Measurements from ENCODE around the gene MAP1S.
A peak's percentile ranks its signal among the peaks of the same experiment; 100 is the strongest.

The MAP1S gene

GRCh38 chr19:17718947-17719711 lies at the start of gene MAP1S:
TSS of gene MAP1S (plus strand) at chr19:17719480. CDS start at chr19:17719503, 23 bp downstream.
- DNase-seq (ENCODE audit: low read depth in 2 of 2) = peak; percentile 28 to 32

GRCh38 chr19:17671906-17672305 lies 47.4 kb upstream of the MAP1S start:
- DNase-seq (ENCODE audit: low read depth in 2 of 2) = no peak

- no peak for DNase-seq (ENCODE audit: low read depth in 2 of 2)
Measured at GRCh38 chr19:17673937-17674799, 45.1 kb upstream of the MAP1S start.

- no peak for DNase-seq (ENCODE audit: low read depth in 2 of 2)
Measured at GRCh38 chr19:17676295-17676694, 43.0 kb upstream of the MAP1S start.

GRCh38 chr19:17677002-17677401 lies 42.3 kb upstream of the MAP1S start:
- DNase-seq (ENCODE audit: low read depth in 2 of 2) = no peak

GRCh38 chr19:17678836-17679235 lies 40.4 kb upstream of the MAP1S start:
- DNase-seq (ENCODE audit: low read depth in 2 of 2) = no peak

GRCh38 chr19:17679526-17680229 lies 39.6 kb upstream of the MAP1S start:
- no peak for DNase-seq (ENCODE audit: low read depth in 2 of 2)

GRCh38 chr19:17680230-17680722 lies 39.0 kb upstream of the MAP1S start:
- DNase-seq (ENCODE audit: low read depth in 2 of 2) = peak; percentile 33 to 45

GRCh38 chr19:17681505-17682125 lies 37.7 kb upstream of the MAP1S start:
- no peak for DNase-seq (ENCODE audit: low read depth in 2 of 2)

GRCh38 chr19:17682273-17682672 lies 37.0 kb upstream of the MAP1S start:
- no peak for DNase-seq (ENCODE audit: low read depth in 2 of 2)

GRCh38 chr19:17683078-17683477 lies 36.2 kb upstream of the MAP1S start:
- DNase-seq (ENCODE audit: low read depth in 2 of 2) = no peak

- DNase-seq (ENCODE audit: low read depth in 2 of 2) = no peak
Measured at GRCh38 chr19:17684256-17684655, 35.0 kb upstream of the MAP1S start.

GRCh38 chr19:17685451-17686022 lies 33.7 kb upstream of the MAP1S start:
- DNase-seq (ENCODE audit: low read depth in 2 of 2) = no peak

GRCh38 chr19:17686023-17686521 lies 33.2 kb upstream of the MAP1S start:
- DNase-seq (ENCODE audit: low read depth in 2 of 2) = no peak

- DNase-seq (ENCODE audit: low read depth in 2 of 2) = no peak
Measured at GRCh38 chr19:17686592-17687024, 32.7 kb upstream of the MAP1S start.

GRCh38 chr19:17687141-17687856 lies 32.0 kb upstream of the MAP1S start:
- no peak for DNase-seq (ENCODE audit: low read depth in 2 of 2)

- no peak for DNase-seq (ENCODE audit: low read depth in 2 of 2)
Measured at GRCh38 chr19:17687857-17688784, 31.2 kb upstream of the MAP1S start, which contains the start of gene UNC13A. TSS of gene UNC13A (minus strand) at chr19:17688354. CDS start at chr19:17688199, 155 bp downstream.

GRCh38 chr19:17688853-17689595 lies 30.3 kb upstream of the MAP1S start:
- DNase-seq (ENCODE audit: low read depth in 2 of 2) = no peak
